NCI-H2196 (cell line): Measurements from ENCODE around the gene KCNS1.

Experiments used
- DNase-seq: peaks from one replicate; lab custom pipeline; 2025; ENCODE audit not compliant: unreplicated experiment; lab: John Stamatoyannopoulos, UW

KCNS1 gene

DNA sequence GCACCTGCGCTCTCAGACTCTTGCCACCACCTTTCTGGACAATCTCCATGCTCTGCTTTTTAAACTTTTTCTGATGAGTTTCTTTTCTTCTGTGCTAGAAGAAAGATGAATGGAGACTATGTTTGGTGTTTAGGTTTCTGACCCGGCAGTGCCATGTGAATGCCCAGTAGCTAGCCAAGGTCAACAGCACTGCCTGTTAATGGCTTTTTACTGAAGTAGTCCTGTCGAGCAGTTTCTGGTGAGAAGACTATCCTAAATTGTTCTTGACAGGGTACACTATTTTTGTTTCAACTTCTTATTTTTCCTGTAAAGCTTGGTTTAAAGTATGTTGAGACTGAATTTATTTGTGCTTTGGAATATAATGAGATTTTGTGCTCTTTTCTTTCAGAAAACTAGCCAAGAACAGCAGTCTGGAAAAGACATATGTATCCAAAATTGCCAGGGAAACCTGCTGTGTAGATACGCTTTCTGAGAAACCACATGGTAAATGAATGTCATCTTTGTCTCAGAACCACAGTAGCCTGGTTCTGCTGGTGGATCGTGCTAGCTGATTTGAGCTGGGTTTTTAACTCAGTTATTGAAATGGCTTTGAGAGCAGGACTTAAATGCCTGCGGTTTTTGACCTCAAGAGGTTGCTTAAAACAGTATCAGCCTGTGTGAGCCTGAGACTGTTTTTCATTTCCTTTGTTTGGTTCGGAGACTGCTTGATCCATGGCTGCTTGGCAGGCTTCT, 48.1 kb downstream of the KCNS1 start:
- no peak for DNase-seq

DNA sequence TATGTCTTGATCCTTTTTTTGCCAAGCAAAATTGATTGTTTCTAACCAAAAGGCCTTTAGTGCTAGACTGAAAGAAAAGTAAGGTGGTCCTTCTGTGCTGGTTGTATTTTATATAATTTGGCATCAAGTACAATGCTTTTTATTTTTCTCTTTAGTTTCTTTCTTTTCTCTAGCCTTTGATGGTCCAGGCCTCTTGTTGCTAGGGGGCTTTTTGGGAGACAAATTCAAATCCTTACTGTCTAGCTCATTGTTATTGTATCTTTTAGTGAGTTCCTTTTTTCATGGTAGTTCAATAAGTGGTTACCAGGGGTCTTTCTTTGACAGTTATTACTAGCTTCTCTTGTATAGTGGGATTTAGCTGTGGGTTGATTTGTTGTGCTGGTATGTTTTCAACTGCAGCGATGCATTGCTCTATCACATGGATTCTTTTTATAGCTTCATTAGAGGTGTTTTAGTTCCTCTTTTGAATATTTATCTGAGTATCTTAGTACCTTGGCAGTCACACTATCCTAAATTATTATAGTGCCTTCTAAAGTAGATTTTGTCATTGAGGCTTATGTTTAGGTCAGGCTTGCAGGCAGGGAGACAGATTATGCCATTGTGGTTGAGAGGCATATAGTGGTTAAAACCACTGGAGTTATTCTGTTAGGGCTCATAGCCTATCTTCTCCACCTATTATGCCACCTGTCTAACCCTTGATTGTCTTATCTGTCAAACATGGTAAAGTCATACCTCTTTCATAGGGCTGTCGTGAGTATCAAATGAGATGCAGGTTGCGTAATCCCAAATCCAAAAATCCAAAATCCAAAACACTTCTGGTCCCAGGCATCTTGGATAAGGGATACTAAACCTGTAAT, 49.5 kb downstream of the KCNS1 start:
- no peak for DNase-seq

GRCh38 chr20:45049904-45050471, 50.9 kb downstream of the KCNS1 start:
- DNase-seq = no peak

DNA sequence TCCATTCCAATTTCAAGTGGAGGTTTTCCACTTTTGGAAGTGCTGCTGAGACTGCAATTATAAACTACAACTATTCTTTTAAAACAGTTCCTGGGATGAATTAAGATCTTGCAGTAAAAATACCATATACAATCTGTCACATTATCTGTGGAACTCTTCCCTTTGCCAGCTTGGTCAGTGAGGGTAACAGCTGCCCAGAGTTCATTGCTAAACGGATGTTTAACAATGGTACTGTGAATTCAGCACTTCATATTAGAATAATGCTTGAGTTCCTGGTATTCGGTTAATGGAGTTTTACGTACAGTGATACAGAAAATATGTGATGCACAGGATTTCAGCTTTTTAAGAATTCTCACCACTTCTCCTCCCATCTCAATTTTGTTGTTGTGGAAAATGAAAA, 51.5 kb downstream of the KCNS1 start:
- no peak for DNase-seq

- no peak for DNase-seq
These were observed 53.3 kb downstream of the KCNS1 start for GRCh38 chr20:45047581-45048119.

- no peak for DNase-seq
These were observed 56.3 kb downstream of the KCNS1 start for GRCh38 chr20:45044601-45045000.

DNA sequence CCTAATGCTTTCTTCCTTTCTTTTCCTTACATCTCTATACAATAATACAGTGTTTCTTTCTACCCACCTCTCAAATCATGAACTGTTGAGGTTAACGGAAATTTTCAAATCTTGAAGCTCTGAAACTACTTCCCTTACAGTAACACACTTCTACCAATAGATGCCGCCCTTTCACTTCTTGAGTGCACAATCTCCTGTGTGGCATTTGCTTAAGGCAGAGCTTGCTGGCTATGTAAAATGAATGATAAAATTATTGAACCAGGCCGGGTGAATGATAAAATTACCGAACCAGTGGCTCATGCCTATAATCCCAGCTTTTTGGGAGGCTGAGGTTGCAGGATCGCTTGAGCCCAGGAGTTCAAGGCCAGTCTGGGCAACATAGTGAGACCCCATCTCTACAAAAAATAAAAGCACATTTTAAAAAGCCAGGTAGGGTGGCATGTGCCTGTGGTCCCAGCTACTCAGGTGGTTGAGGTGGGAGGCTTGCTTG, 56.8 kb downstream of the KCNS1 start:
- DNase-seq = peak; percentile 81

DNA sequence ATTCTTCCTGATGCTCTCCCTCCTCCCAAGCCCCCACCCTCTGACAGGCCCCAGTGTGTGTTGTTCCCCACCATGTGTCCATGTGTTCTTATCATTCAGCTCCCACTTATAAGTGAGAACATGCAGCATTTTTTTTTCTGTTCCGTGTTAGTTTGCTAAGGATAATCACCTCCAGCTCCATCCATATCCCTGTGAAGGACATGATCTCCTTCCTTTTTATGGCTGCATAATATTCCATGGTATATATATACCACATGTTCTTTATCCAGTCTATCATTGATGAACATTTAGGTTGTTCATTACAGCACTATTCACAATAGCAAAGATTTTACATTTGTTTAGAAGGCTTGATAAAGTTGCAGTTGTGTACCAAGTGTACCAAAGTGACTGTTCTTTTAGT, 57.9 kb downstream of the KCNS1 start:
- no peak for DNase-seq
